Measurements from ENCODE around the gene TXN.
"Not testable (repeated sequence)": the region's sequence is repeated elsewhere in the genome, so short reads cannot be mapped to it uniquely, and the experiment has no call there.

The TXN gene

GRCh38 chr9:110257097-110257841, 962 bp upstream of the TXN start:
- DNase-seq (ENCODE audit: low read depth): no peak

DNA sequence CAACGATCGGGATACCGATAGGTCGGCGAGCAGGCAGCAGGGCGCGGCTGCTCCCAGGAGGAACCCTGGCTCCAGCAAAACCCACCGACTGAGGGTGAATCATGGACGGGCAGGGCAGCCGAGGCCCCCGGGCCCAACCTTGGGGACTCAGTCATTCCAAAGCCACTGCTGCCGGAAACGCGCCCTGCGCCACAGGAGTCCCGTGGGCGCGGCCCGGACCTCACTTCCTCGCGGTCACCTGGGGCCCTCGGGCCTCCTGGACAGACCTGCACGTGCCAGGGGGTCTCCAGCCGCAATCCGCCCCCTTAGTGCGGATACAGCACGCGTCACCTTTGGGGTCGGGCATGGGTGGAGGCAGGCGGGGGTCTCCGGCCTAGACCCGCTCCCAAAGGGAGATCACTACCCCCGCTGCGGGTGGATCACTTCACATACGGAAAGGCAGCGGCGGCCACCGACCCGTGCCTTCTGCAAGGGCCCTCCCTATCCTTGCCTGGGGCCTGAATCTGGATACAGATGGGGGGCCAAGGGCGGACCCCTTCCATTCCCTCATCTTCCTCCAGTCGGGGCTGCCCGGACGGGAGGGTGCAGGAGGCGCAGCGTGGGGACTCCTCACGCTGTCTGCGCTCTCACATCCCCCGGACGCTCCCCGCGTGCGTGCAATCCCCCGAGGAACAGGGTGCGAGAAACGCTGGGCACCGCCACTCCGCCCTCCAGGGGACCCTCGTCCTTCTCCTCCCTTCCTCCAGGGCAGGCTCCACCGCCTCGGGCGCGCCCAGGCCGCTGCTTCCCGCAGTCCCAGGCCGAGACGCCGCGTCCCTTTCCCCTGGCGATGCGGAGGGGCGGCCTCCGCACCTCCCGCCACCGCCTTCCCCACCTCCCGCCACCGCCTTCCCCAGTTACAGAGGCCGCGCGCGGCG, 586 bp downstream of the TXN start:
- no peak for DNase-seq (ENCODE audit: low read depth)

DNA sequence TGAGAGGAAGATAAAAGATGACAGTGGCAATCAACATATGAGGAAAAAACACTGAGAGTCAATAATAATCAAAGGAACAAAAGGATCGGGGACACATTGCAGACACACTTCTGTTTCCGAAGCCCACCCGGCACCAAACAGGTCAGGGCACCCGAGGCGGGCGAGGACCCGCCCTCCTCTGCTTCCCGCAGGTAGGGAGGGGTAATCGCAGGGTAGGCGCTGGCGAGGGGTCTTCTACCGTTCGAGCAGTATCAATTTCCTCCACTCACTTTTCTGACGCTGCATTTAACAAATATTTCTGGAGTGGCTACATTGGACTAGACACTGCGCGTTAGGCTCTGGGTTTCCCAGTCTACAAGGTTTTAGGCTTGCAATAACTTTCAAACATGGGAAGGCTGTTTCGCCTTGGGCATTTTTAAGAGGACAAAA, 1.3 kb downstream of the TXN start:
- DNase-seq (ENCODE audit: low read depth): no peak

GRCh38 chr9:110254500-110254899, 1.8 kb downstream of the TXN start:
- DNase-seq (ENCODE audit: low read depth): no peak

DNA sequence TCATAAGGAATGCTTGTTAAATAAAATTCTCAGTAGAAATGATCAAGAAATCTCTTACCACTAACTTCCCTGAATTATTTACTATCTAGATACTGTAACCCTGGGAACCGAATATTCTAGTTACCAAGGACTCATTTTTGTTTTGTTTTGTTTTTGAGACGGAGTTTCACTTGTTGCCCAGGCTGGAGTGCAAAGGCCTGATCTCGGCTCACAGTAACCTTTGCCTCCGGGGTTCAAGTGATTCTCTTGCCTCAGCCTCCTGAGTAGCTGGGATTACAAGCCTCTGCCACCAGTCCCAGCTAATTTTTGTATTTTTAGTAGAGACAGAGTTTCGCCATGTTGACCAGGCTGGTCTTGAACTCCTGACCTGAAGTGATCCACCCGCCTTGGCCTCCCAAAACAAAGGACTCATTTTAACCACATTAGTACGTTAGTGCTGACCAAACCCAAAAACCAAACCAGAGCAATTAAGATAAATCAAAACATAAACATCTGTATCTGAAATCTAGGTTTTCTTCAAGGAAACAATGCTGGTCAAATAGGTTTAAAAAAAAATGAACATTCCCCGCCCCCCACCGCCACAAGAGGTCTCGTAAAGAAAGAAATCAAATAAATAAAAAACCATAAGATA, 3.7 kb downstream of the TXN start:
- no peak for DNase-seq (ENCODE audit: low read depth)

GRCh38 chr9:110251770-110252169, 4.5 kb downstream of the TXN start:
- DNase-seq (ENCODE audit: low read depth): not testable (repeated sequence)

- no peak for DNase-seq (ENCODE audit: low read depth)
These were observed 5.1 kb downstream of the TXN start for GRCh38 chr9:110251212-110251611.

DNA sequence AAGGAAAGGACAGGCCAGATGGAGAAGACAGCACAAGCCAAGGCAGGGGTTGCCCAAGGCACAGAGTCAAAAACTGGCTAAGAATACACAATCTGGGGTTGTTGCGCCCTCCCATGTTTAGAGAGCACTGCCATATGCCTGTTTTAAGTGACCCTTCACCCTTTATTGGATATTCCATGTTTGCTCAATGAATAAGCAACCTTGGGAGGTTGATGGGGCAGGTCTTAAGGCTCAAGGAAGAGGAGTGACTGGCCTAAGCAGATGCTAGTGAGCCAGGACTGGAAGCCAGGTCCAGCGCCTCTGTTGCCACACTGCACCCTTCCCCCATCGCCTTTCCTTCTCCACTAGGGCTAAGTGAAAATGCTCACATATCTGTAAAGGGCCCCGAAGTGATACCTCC, 6.7 kb downstream of the TXN start:
- no peak for DNase-seq (ENCODE audit: low read depth)

GRCh38 chr9:110248361-110248760, 7.9 kb downstream of the TXN start:
- DNase-seq (ENCODE audit: low read depth): no peak

DNA sequence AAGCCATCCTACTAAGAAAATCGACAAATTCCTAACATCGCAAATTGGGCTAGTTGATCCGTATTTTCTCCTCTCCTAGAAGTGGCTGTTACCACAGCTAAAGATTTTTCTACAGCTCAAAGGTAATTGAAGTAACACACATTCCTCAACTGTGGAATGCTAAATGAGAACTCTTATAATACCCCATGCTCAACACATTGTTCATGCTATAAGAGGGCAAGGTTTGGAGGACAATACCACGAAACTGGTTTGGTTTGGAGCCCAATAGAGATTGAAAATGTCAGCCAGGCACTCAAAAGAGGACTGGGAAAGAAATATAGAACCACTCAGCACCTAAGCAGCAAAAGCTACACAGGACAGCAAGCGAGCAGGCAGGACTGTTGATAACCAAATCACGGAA, 10.1 kb downstream of the TXN start:
- DNase-seq (ENCODE audit: low read depth): no peak

DNA sequence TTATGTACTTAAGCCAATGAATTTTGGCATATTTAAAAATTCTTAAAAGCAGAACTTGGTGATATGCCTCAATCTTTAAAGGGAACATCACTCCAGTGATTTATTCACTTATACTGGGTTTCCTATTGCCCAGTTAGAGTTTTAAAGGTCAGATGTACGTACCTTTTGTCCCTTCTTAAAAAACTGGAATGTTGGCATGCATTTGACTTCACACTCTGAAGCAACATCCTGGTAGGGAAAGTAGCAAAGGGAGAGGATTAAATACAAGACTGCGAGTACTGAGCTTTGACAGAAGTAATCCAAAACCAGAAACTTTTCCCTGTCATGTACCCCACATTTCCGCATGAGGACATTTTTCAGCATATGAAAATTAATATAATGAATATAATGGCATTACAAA, 11.7 kb downstream of the TXN start:
- DNase-seq (ENCODE audit: low read depth): no peak

DNA sequence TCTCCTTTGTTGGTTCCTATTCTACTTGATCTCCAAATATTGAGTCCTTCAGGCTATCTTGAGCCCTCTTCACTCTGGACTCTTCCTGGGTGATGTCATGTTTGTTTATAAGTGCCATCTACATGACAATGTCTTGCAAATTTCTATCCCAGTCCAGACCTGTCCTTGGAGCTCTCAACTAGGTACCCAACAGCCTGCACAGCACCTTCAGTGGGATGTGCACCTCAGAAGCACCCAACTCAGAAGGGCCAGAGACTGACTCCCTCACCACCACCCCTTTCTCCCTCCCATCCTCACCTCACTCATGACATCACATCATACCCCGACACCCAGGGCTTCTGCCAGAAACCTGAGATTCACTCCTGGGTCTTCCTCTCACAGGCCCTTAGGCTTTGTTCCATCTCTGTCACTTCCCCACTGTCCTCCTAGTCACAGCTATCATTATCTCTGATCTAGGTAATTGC, 14.4 kb downstream of the TXN start:
- DNase-seq (ENCODE audit: low read depth): no peak

DNA sequence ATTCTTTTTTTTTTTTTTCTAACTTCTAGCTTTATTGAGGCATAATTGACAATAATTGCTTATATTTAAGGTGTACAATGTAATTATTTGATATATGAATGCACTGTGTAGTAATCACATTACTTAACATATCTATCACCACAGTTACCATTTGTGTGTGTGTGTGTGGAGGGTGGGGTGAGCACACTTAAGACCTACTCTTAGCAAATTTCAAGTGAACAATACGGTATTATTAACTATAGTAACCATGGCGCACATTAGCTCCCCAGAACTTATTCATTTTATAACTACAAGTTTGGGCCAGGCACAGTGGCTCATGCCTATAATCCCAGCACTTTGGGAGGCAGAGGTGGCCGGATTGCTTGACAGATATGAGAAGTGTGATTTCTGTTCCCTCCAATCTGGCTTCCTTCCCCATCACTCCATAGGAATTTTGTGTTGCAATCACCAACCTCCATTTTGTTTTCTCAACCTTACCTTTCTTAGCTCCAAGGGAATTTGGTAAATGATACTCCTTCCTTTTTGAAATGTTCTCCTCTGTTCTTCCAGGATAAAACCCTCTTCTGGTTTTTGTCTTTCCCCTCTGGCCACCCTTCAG, 14.9 kb downstream of the TXN start:
- no peak for DNase-seq (ENCODE audit: low read depth)

- no peak for DNase-seq (ENCODE audit: low read depth)
These were observed 16.1 kb downstream of the TXN start for GRCh38 chr9:110240198-110240597.

DNA sequence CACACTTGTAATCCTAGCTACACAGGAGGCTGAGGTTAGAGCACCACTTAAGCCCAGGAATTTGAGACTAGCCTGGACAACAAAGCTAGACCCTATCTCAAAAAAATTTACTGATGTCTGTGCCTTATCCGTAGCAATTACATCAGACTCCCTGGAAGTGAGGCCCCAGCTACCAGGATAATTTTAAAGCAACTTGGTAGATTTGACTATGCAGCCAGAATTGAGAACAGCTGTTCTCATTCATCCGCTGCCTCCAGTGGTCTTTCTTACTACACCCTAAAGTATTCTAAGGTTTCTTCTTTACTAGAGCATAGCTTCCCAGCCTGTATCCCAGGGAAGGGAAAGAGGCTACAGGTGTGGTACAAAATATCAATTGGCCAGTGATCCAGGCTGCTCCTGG, 28.0 kb downstream of the TXN start:
- no peak for DNase-seq (ENCODE audit: low read depth)

DNA sequence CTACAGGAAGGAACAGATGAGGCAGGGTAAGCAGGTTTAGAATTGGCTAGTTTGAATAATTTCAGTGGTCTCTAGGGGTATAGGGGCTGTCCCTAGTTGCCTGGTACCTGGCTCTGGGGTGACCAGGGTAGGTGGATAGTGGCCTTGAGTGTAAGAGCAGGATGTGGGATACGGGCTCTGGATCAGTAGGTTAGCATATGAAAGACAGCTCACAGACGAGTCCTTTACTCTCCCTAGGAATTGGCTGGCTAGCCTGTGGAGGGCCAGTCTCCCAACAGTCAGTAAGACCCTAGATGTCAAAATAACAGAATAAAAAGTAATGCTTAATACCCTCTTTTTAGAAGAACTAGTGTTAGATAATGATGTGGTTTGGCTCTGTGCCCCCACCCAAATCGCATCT, 31.7 kb downstream of the TXN start:
- DNase-seq (ENCODE audit: low read depth): no peak

DNA sequence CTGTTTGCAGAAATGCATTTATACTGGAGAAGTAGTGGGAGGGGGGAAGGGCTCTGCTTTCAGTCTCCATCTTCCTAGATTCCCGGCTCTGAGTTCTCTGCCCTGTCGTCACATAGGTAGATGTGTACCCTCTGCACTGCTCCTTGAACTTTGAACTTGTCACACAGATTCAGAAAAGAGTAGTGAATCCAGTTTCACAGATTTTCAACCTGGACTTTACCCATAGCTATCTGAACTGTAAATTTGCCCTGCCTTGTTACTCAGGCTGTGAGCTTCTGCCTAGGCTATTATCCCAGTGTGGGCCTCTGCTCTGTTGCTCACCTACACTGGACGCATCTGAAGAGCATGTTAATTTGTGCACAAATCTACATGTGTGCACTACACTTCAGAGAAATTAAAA, 35.5 kb downstream of the TXN start:
- DNase-seq (ENCODE audit: low read depth): no peak

DNA sequence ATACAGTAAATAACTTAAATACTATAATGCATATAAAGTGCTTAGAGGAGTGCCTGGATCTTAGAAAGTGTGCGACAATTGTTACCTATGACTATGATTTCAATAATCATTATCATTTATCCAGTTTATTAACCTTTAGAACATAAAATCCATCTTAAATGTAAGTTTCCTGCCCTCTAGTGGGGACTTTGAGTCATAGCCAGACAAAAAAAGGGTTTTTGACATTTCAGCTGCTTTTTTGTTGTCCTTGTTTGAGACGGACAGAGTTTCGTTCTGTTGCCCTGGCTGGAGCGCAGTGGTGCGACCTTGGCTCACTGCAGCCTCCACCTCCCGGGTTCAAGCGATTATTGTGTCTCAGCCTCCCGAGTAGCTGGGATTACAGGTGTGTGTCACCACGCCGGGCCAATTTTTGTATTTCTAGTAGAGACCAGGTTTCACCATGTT, 38.6 kb downstream of the TXN start:
- DNase-seq (ENCODE audit: low read depth): no peak

GRCh38 chr9:110214586-110215355, 41.5 kb downstream of the TXN start:
- no peak for DNase-seq (ENCODE audit: low read depth)

DNA sequence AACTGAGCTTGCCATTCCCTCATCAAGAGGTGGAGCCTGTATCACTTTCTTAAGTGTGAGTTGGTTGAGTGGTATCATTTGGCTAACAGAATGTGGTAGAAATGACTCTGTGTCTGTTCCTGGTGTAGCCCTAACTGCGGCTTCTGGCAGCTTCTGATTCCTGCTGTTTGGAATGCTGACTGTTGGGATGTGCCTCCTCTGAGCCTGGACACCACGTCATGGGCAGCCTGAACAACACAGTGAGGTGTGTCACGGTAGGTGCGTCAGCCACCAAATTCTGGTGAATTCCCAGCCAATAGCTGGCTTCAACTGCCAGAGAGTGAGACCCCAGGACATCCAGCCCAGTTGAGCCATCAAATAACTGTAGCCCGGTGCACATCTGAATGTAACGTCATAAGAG, 42.2 kb downstream of the TXN start:
- no peak for DNase-seq (ENCODE audit: low read depth)

DNA sequence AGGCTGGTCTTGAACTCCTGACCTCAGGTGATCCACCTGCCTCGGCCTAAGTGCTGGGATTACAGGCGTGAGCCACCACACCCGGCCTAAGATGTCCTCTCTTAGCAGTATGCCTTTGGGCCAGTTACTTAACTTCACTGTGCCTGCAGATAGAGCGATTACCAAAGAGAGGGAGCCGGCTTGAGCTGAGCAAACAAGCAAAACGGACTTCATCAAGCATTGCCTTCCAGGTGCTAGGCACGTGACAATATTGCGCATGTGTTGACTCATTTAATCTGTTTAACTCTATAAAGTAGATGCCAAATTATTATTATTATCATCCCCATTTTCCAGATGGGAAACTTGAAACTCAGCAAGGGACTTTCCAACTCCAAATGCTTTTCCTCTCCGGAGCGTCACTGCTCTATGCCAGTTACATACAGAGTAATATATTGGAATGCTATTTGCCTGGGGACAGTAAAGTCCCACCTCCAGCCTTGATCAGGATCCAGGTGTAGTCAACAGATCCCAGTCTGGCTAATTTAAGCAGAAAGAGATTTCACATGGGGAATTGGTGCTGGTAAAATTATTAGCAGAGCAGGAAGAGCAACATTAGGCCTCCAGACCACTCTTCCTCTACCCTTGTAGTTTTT, 42.8 kb downstream of the TXN start:
- no peak for DNase-seq (ENCODE audit: low read depth)
